ENCODE results near the gene CCDC50. TPM values are rescaled to one million over a fixed set of nuclear protein-coding genes. Genes with fewer than 3 reads are reported as not detected.

CCDC50 gene, protein sequence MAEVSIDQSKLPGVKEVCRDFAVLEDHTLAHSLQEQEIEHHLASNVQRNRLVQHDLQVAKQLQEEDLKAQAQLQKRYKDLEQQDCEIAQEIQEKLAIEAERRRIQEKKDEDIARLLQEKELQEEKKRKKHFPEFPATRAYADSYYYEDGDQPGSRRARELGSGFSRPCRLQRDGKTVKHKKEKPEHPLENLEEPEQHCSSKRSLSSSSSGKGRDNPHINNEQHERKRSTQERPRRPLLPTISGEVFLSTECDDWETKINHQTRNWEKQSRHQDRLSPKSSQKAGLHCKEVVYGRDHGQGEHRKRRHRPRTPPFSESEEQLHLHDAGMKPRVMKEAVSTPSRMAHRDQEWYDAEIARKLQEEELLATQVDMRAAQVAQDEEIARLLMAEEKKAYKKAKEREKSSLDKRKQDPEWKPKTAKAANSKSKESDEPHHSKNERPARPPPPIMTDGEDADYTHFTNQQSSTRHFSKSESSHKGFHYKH
- total RNA-seq, result 105 and 112 TPM in 2 replicates

DNA sequence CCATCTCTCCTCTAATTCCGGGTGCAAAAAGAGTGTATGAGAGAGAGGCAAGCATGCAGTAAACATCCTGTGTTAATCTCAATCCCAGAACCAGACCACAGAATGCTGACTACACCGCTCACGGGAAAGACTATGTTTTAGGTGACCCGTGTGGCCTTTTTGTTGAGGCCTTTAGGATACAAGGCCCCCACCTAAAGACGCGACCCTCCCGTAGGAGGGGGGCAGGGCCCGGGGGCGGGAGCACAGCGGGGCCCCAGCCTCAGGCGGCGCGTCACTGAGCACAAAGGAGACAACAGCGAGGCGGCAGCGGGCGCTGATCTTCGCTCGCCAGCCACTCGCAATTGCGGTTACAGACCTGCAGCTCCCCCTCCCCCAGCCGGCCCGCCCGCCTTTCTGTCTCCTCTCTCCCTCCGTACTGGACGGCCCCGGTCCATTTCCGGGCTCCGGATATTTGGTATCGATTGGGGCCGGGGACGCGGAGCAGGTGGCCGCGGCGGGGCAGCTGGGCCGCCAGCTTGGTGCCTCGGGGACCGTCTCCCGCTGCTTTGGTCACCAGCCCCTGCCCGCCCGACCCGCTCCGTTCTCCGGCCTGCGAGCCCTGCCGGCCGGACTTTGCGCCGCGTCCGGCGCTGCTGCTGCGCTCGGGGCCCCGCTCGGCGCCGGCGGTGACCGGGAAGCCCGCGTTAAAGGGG, at the start of gene CCDC50:
CCDC50 (plus strand) TSS at position 433 of the 692 bp plus-strand sequence. CDS start 281 bp downstream, outside the sequence.

DNA sequence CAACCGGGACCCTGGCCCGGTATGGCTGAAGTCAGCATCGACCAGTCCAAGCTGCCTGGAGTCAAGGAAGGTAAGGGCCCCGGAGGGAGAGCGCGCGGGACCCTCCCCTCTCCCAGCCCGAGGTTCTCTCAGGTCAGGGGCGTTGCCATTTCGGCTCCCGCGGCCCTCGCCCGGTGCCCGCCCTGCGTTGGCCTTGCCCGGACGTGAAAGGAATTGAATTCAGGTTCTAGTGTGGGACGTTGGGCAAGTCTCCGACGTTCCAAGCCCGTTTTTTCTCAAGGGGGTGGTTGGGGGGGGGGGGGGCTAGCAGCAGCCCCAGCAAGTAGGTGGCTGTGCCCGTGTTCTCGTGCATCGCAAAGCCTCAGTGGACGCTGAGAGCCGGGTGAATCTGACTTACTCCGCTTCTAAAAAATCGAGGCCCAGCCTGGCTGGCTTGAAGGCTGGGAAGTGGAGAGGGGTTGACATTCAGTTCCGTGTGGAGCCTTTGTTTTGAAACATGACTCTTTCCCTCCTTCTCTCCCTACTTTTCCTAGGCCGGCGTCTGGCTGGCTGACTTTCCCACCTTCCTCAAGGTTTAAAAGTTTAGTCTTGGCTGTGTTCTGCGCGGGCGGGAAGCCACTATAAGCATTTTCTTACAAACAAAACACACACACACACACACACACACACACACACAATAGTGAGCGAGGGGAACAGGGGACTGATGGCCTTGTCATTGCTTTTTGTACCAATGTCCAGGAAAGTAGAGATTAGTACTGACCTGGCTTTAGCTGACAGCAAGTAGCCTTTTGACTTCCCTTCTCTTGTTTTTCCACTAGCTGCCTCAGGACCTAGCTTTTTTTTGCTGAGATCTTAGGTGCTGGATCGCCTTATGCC, 698 bp downstream of the CCDC50 start, which contains the start of gene UTS2B:
UTS2B (minus strand) TSS at position 873 of the 876 bp plus-strand sequence. CDS start 48,337 bp downstream, outside the sequence.

Other genes starting within 250 kb of the CCDC50 start
- gene OSTN, start 130.2 kb upstream of the CCDC50 start, total RNA-seq, result 0.17 and 0.44 TPM in 2 replicates
- 0.29 and 2.5 TPM in 2 replicates for gene UTS2B, start 1.1 kb downstream of the CCDC50 start, total RNA-seq
- gene PYDC2, start 131.8 kb downstream of the CCDC50 start, total RNA-seq, result not detected in 2 replicates

All from smooth muscle cell of trachea (primary cell).